CD4-positive, CD25-positive, alpha-beta regulatory T cell (primary cell): ENCODE data around the gene SLMAP. TPM values are rescaled to one million over a fixed set of nuclear protein-coding genes. Genes with fewer than 3 reads are reported as not detected.

Experiments
- ATAC-seq, 2 donors: fragments of 150-1000 bp; cut with Tn5 transposase; one replicate each; pipeline ENCODE4 v1.10.0; 2021; ENCODE audit warnings: low read depth in 2 of 2, moderate number of reproducible peaks in 2 of 2, moderate library complexity in 1 of 2
- DNase-seq, 3 donors: peaks; one replicate each; pipeline versions ENCODE4 v3.0.0 to v3.0.0-alpha.2; 2012 to 2022; ENCODE audit warnings: mixed read lengths in 1 of 3
- H3K27ac ChIP-seq: one replicate; pipeline ENCODE4 v1.7.0; 2013; ENCODE audit warnings: mild to moderate bottlenecking, low read length; ENCODE audit not compliant: insufficient read depth, poor library complexity, severe bottlenecking
- H3K27me3 ChIP-seq: one replicate; pipeline ENCODE4 v1.7.0; 2013; ENCODE audit warnings: low read length; ENCODE audit not compliant: control insufficient read depth, insufficient read depth
- H3K36me3 ChIP-seq: one replicate; pipeline ENCODE4 v1.7.0; 2013; ENCODE audit warnings: mild to moderate bottlenecking, low read length, moderate library complexity; ENCODE audit not compliant: control insufficient read depth, insufficient read depth
- H3K4me1 ChIP-seq: 2 replicates; pipeline ENCODE4 v1.7.0; 2013; ENCODE audit warnings: mild to moderate bottlenecking, low read length; ENCODE audit not compliant: insufficient read depth, control insufficient read depth, poor library complexity, severe bottlenecking
- H3K4me3 ChIP-seq: one replicate; pipeline ENCODE4 v1.7.0; 2013; ENCODE audit warnings: low read depth, mild to moderate bottlenecking, low read length, moderate library complexity
- H3K9me3 ChIP-seq, 2 experiments: 1 replicate in 1 of 2; 2 replicates in 1 of 2; pipeline ENCODE4 v1.7.0; 2013; ENCODE audit warnings: low read length in 2 of 2, mild to moderate bottlenecking in 1 of 2, moderate library complexity in 1 of 2; ENCODE audit not compliant: control insufficient read depth in 2 of 2
- H3K27ac Mint-ChIP-seq, 3 donors: one replicate each; pipeline ENCODE4 v1.8.0; 2020 to 2022; ENCODE audit warnings: mild to moderate bottlenecking in 3 of 3, mixed read lengths in 3 of 3, moderate library complexity in 2 of 3
- H3K27me3 Mint-ChIP-seq: one replicate; pipeline ENCODE4 v1.8.0; 2022; ENCODE audit warnings: mild to moderate bottlenecking, mixed read lengths
- H3K36me3 Mint-ChIP-seq: one replicate; pipeline ENCODE4 v1.8.0; 2020; ENCODE audit warnings: mixed read lengths
- H3K4me1 Mint-ChIP-seq, 4 donors: one replicate each; pipeline ENCODE4 v1.8.0; 2020 to 2022; ENCODE audit warnings: mixed read lengths in 4 of 4, mild to moderate bottlenecking in 1 of 4
- H3K4me3 Mint-ChIP-seq, 4 donors: one replicate each; pipeline ENCODE4 v1.8.0; 2020 to 2022; ENCODE audit warnings: mild to moderate bottlenecking in 4 of 4, mixed read lengths in 4 of 4, moderate library complexity in 3 of 4
- H3K9me3 Mint-ChIP-seq, 7 donors: one replicate each; pipeline ENCODE4 v1.8.0; 2020 to 2022; ENCODE audit warnings: mixed read lengths in 7 of 7, mild to moderate bottlenecking in 3 of 7, moderate library complexity in 2 of 7
- polyA plus RNA-seq, 4 donors: library from polyadenylated mRNA; unstranded; fragments of 300-500 nt; fragmentation: Illumina TruSeq; gene quantifications; one replicate each; pipeline ENCODE4 v1.2.3, GENCODE V29; 2021
- total RNA-seq: library from RNA; stranded (reverse); gene quantifications from one replicate; pipeline ENCODE4 v1.2.3, GENCODE V29; 2022

The SLMAP gene
- total and polyA plus RNA-seq, 5 donors from 2014 or later: 13.5 to 84.9 (median 21.3) TPM

DNA sequence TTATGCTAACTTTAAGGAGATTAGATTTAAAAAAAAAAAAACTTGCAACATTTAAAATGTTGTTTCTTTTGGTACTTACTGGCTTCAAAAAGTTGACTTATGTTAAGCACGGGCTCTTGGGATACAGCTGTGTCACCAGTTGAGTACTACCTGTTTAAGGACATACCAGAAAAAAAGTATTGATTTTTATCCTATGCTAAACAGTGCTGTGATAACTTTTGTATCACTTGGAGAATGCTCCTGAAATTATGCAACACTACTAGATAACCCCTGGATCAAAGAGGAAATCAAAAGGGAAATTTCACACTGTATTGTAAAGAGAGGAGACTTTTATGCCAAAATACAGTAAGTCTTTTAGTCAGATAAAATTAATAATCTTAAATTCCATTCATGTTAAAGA is 77.7 kb downstream of the SLMAP start:
- Mint-ChIP-seq H3K4me1 (peaks cover 7 to 27% (median 12%) of the 10 kb centered on the region in 4 donors), H3K36me3 (peaks cover 14% of the 10 kb centered on the region), H3K27me3 (no peaks in the 10 kb centered on the region), H3K27ac (peak overlapping the region in 1 of 3 donors; percentile 42), H3K4me3 (no peak overlapping the region), H3K9me3 (no peaks in the 10 kb centered on the region)
- Histone ChIP-seq H3K27me3 (no peaks in the 10 kb centered on the region), H3K36me3 (peaks cover 13% of the 10 kb centered on the region), H3K27ac (no peak overlapping the region), H3K4me3 (no peak overlapping the region), H3K9me3 (no peaks in the 10 kb centered on the region), H3K4me1 (no peaks in the 10 kb centered on the region)
- ATAC-seq (no peak), DNase-seq (no peak)

DNA sequence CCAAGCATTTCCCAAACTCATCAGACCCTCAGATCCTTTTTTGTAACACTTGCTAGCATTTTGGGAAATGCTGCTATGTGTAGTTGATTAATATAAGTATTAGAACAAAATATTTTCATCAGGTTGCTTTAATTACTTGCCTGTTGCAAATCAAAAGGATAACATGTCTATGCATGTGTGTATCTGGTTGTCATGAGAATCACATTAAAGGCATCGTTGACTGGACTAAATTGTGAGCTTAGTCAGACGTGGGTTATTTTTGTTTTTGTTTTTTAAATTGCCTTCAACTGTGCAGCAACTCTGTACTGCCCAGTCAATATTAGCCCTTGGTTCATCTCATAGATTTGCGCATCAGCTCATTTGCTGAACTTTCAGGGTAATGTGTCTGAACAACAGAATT is 81.6 kb downstream of the SLMAP start:
- ATAC-seq: no peak
- Mint-ChIP-seq H3K4me3 (no peak overlapping the region), H3K36me3 (peaks cover 2% of the 10 kb centered on the region), H3K9me3 (no peaks in the 10 kb centered on the region), H3K27me3 (no peaks in the 10 kb centered on the region), H3K4me1 (peaks cover 9 to 24% (median 16%) of the 10 kb centered on the region in 4 donors), H3K27ac (peak overlapping the region in 1 of 3 donors; percentile 78)
- Histone ChIP-seq H3K4me1 (no peaks in the 10 kb centered on the region), H3K4me3 (no peak overlapping the region), H3K27me3 (no peaks in the 10 kb centered on the region), H3K36me3 (peaks cover 8% of the 10 kb centered on the region), H3K27ac (no peak overlapping the region), H3K9me3 (no peaks in the 10 kb centered on the region)
- no peak for DNase-seq

- Mint-ChIP-seq H3K27me3 (no peaks in the 10 kb centered on the region), H3K27ac (peak overlapping the region in 1 of 3 donors; percentile 78), H3K9me3 (no peaks in the 10 kb centered on the region), H3K4me3 (no peak overlapping the region), H3K4me1 (peaks cover 9 to 24% (median 16%) of the 10 kb centered on the region in 4 donors), H3K36me3 (no peaks in the 10 kb centered on the region)
- Histone ChIP-seq H3K4me3 (no peak overlapping the region), H3K27ac (no peak overlapping the region), H3K27me3 (no peaks in the 10 kb centered on the region), H3K4me1 (no peaks in the 10 kb centered on the region), H3K9me3 (no peaks in the 10 kb centered on the region), H3K36me3 (peaks cover 5% of the 10 kb centered on the region)
- DNase-seq (no peak), ATAC-seq (no peak)
These were observed 82.5 kb downstream of the SLMAP start for GRCh38 chr3:57838627-57839026.

DNA sequence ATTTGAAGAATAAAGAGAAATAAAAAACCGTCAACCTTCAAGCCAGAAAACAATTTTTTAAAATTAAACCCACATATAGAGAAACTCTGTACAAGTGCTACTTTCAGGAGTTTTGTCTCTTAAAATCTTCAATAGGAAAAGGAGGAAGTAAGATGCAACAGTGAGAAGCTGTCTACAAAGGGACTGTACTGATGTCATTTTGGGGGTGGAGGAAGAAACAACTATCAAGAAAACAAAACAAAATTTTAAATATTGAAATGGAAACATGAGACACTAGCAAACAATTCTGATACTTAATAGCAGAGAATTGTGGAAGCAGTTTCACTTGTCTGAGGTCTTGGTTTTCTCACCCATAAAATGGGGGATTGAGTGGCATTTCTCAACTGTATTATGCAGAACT is 84.4 kb downstream of the SLMAP start:
- Mint-ChIP-seq H3K27ac (no peak overlapping the region), H3K9me3 (no peaks in the 10 kb centered on the region), H3K4me3 (no peak overlapping the region), H3K36me3 (no peaks in the 10 kb centered on the region), H3K27me3 (no peaks in the 10 kb centered on the region), H3K4me1 (peaks cover 11 to 24% (median 16%) of the 10 kb centered on the region in 4 donors)
- Histone ChIP-seq H3K4me3 (no peak overlapping the region), H3K4me1 (no peaks in the 10 kb centered on the region), H3K36me3 (peaks cover 5% of the 10 kb centered on the region), H3K9me3 (no peaks in the 10 kb centered on the region), H3K27me3 (no peaks in the 10 kb centered on the region), H3K27ac (no peak overlapping the region)
- ATAC-seq: no peak
- DNase-seq: no peak

DNA sequence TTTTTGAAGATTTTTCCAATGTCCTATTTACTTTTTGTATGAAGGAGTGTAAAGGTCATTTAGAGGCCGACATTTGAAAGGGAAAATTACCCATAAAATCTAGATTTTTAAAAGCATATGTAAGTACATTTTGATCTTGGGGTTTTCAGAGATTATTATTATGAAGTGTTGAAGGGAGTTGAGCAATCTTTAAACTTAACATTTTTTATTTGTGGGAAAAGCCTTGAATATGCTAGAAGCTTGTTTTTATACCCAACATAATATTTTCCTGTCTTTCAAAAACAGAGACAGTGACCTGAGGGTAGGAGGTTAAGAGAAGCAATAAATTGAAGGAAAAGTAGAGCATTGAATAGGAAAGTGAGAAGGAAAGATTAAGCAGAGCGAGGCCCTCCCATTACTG is 85.7 kb downstream of the SLMAP start:
- H3K36me3 Mint-ChIP-seq: peaks cover 3% of the 10 kb centered on the region
- H3K27ac Mint-ChIP-seq: no peak overlapping the region
- H3K9me3 ChIP-seq: no peaks in the 10 kb centered on the region
- no peak overlapping the region for H3K4me3 Mint-ChIP-seq
- H3K27me3 Mint-ChIP-seq: no peaks in the 10 kb centered on the region
- no peak overlapping the region for H3K4me3 ChIP-seq
- ATAC-seq (no peak), DNase-seq (no peak)
- H3K4me1 ChIP-seq: no peaks in the 10 kb centered on the region
- H3K27ac ChIP-seq: no peak overlapping the region
- H3K9me3 Mint-ChIP-seq: no peaks in the 10 kb centered on the region
- H3K36me3 ChIP-seq: peaks cover 5% of the 10 kb centered on the region
- peaks cover 11 to 23% (median 16%) of the 10 kb centered on the region in 4 donors for H3K4me1 Mint-ChIP-seq
- H3K27me3 ChIP-seq: no peaks in the 10 kb centered on the region

DNA sequence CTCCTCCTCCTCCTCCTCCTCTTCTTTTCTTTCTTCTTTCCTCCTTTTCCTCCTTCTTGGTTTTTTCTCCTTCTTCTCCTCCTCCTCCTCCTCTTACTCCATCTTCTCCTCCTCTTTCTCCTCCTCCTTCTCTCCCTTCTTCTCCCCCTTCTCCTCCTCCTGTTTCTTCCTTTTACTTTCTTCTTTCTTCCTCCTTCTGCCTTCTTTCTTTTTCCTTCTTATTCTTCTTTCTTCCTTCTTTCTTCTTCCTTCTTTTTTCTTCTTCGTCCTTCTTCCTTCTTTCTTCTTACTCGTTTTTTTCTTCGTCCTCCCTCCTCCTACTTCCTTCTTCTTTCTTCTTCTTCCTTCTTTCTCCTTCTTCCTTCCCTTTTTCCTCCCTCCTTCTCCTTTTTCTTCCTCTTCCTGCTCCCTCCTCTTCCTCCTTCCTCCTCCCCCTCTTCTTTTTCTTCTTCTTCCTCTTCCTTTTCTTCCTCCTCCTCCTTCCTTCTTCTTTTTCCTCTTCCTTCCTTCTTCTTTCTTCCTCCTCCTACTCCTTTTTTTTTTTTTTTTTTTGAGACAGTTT is 92.1 kb downstream of the SLMAP start:
- no peak for DNase-seq
- Histone ChIP-seq H3K27ac (no peak overlapping the region), H3K27me3 (no peaks in the 10 kb centered on the region), H3K4me1 (no peaks in the 10 kb centered on the region), H3K9me3 (no peaks in the 10 kb centered on the region), H3K4me3 (no peak overlapping the region), H3K36me3 (peaks cover 18% of the 10 kb centered on the region)
- no peak for ATAC-seq
- H3K27me3 Mint-ChIP-seq: no peaks in the 10 kb centered on the region
- H3K27ac Mint-ChIP-seq: peak overlapping the region in 1 of 3 donors; percentile 98
- H3K9me3 Mint-ChIP-seq: no peaks in the 10 kb centered on the region
- H3K4me3 Mint-ChIP-seq: no peak overlapping the region
- peaks cover 7% of the 10 kb centered on the region for H3K36me3 Mint-ChIP-seq
- H3K4me1 Mint-ChIP-seq: peaks cover 0 to 2% (median 0%) of the 10 kb centered on the region in 4 donors

DNA sequence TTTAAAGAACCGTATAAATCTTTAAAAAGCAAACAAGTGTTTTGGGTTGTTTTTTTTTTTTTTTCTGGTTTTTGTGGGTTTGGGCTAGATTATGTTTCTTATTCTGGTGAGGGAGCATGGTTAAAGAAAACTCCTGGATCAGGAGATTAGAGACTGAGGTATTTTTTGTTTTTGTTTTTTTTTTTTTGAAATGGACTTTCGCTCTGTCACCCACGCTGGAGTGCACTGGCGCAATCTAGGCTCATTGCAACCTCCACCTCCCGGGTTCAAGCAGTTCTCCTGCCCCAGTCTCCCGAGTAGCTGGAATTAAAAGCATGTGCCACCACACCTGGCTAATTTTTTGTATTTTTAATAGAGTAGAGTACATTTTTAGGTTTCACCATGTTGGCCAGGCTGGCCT is 95.2 kb downstream of the SLMAP start:
- Histone ChIP-seq H3K27ac (no peak overlapping the region), H3K36me3 (peaks cover 18% of the 10 kb centered on the region), H3K27me3 (no peaks in the 10 kb centered on the region), H3K4me3 (no peak overlapping the region), H3K9me3 (no peaks in the 10 kb centered on the region), H3K4me1 (no peaks in the 10 kb centered on the region)
- Mint-ChIP-seq H3K27ac (no peak overlapping the region), H3K27me3 (no peaks in the 10 kb centered on the region), H3K9me3 (no peaks in the 10 kb centered on the region), H3K4me1 (no peaks in the 10 kb centered on the region), H3K36me3 (peaks cover 3% of the 10 kb centered on the region), H3K4me3 (peak overlapping the region in 1 of 4 donors; percentile 51)
- ATAC-seq (no peak), DNase-seq (no peak)

- H3K9me3 ChIP-seq: no peaks in the 10 kb centered on the region
- H3K4me1 ChIP-seq: no peaks in the 10 kb centered on the region
- DNase-seq (no peak), ATAC-seq (no peak)
- no peak overlapping the region for H3K27ac ChIP-seq
- no peaks in the 10 kb centered on the region for H3K4me1 Mint-ChIP-seq
- no peak overlapping the region for H3K27ac Mint-ChIP-seq
- peaks cover 8% of the 10 kb centered on the region for H3K36me3 Mint-ChIP-seq
- H3K4me3 Mint-ChIP-seq: no peak overlapping the region
- no peak overlapping the region for H3K4me3 ChIP-seq
- no peaks in the 10 kb centered on the region for H3K27me3 ChIP-seq
- no peaks in the 10 kb centered on the region for H3K27me3 Mint-ChIP-seq
- H3K36me3 ChIP-seq: peaks cover 15% of the 10 kb centered on the region
- H3K9me3 Mint-ChIP-seq: no peaks in the 10 kb centered on the region
These were observed 96.8 kb downstream of the SLMAP start for GRCh38 chr3:57852896-57853295.
